Endothelial cell of umbilical vein (primary cell): ENCODE data around the gene NRBP1. TPM values are rescaled to one million over a fixed set of nuclear protein-coding genes. Genes with fewer than 3 reads are reported as not detected.

Experiments used
- BruUV-seq: library from RNA; stranded (reverse); fragments of 400-500 nt; replicated peaks from 2 replicates; lab custom pipeline; 2021; lab: Mats Ljungman, UMichigan
- CTCF ChIA-PET: fragments of 300-600, 350-600 bp; sonication (Branson Sonifier 250); formaldehyde crosslinking; loops from one replicate; lab custom pipeline; 2021; ENCODE audit warnings: antibody characterized with exemption, inconsistent platforms; lab: Charles Lee
- POLR2A ChIA-PET: fragments of 300-600, 350-600 bp; sonication (Branson Sonifier 250); formaldehyde crosslinking; loops from one replicate; lab custom pipeline; 2021; ENCODE audit warnings: antibody characterized with exemption, inconsistent platforms; lab: Charles Lee
- DNase-seq: peaks from one replicate; pipeline ENCODE4 v3.0.0-alpha.2; 2011; ENCODE audit warnings: low read depth, low spot score
- FAIRE-seq: peaks from 2 replicates; lab custom pipeline; 2011; peaks lifted over from hg19 to GRCh38; lab: Jason Lieb, UNC
- H2AFZ ChIP-seq: 2 replicates; pipeline ENCODE4 v1.6.0; 2012; ENCODE audit warnings: low read depth, low read length, control low read depth, inconsistent platforms
- H3K27ac ChIP-seq: 2 replicates; pipeline ENCODE4 v1.5.1; 2011; ENCODE audit warnings: low read depth, mild to moderate bottlenecking, control low read depth, low read length, moderate library complexity; ENCODE audit not compliant: insufficient read depth
- H3K27me3 ChIP-seq, 2 experiments: 2 replicates each; pipeline versions ENCODE4 v1.6.0 to v1.6.1; 2011; ENCODE audit warnings: low read length in 2 of 2, mixed read lengths in 1 of 2; ENCODE audit not compliant: control insufficient read depth in 2 of 2, insufficient read depth in 2 of 2
- H3K36me3 ChIP-seq, 2 experiments: 2 replicates in 1 of 2; 3 replicates in 1 of 2; pipeline ENCODE4 v1.5.1; 2011; ENCODE audit warnings: low read length in 2 of 2, mild to moderate bottlenecking in 1 of 2, moderate library complexity in 1 of 2; ENCODE audit not compliant: control insufficient read depth in 2 of 2, insufficient read depth in 2 of 2; ENCODE audit errors: extremely low read depth in 1 of 2
- H3K4me1 ChIP-seq: 3 replicates; pipeline ENCODE4 v1.5.1; 2011; ENCODE audit warnings: mild to moderate bottlenecking, low read length; ENCODE audit not compliant: control insufficient read depth, insufficient read depth; ENCODE audit errors: extremely low read depth
- H3K4me2 ChIP-seq: 2 replicates; pipeline ENCODE4 v1.6.1; 2011; ENCODE audit warnings: low read length, control low read depth, mixed read lengths; ENCODE audit not compliant: insufficient read depth
- H3K4me3 ChIP-seq, 3 experiments: fragments of 200-600 bp in 1 of 3; sonication (generic), shearing (Covaris generic) in 1 of 3; replicated peaks in 1 of 3; 2 replicates each; pipeline ENCODE4 v1.5.1; 2011 to 2016; ENCODE audit warnings: control low read depth in 3 of 3, low read length in 3 of 3, mild to moderate bottlenecking in 2 of 3, inconsistent platforms in 1 of 3, low read depth in 1 of 3, moderate library complexity in 1 of 3; ENCODE audit not compliant: insufficient read depth in 1 of 3
- H3K79me2 ChIP-seq: 2 replicates; pipeline ENCODE4 v1.6.0; 2012; ENCODE audit warnings: low read length, inconsistent platforms; ENCODE audit not compliant: control insufficient read depth, insufficient read depth
- H3K9ac ChIP-seq: replicated peaks from 2 replicates; pipeline ENCODE3; 2011; ENCODE audit warnings: low read length, control low read depth; ENCODE audit not compliant: insufficient read depth; ENCODE audit errors: extremely low read depth
- H3K9me1 ChIP-seq: replicated peaks from 3 replicates; pipeline ENCODE4 v1.6.0; 2011; ENCODE audit warnings: mild to moderate bottlenecking, low read length; ENCODE audit not compliant: control insufficient read depth, insufficient read depth; ENCODE audit errors: extremely low read depth
- H3K9me3 ChIP-seq: replicated peaks from 2 replicates; pipeline ENCODE4 v1.5.1; 2012; ENCODE audit warnings: low read length, inconsistent platforms; ENCODE audit not compliant: control insufficient read depth, insufficient read depth
- H4K20me1 ChIP-seq: replicated peaks from 2 replicates; pipeline ENCODE3; 2011; ENCODE audit warnings: mild to moderate bottlenecking, low read length; ENCODE audit not compliant: control insufficient read depth, insufficient read depth; ENCODE audit errors: extremely low read depth
- EZH2 ChIP-seq: IDR thresholded peaks from 2 replicates; pipeline ENCODE4 v1.6.1; 2012; ENCODE audit warnings: borderline replicate concordance, low read depth, mild to moderate bottlenecking, moderate library complexity, low read length, inconsistent platforms; ENCODE audit not compliant: severe bottlenecking
- FOS ChIP-seq: IDR thresholded peaks from 2 replicates; pipeline ENCODE4 v1.6.1; 2011; ENCODE audit warnings: mild to moderate bottlenecking, low read length, moderate library complexity, borderline replicate concordance; ENCODE audit not compliant: insufficient read depth
- GATA2 ChIP-seq: IDR thresholded peaks from 2 replicates; pipeline ENCODE4 v1.7.0; 2011; ENCODE audit warnings: low read depth, mild to moderate bottlenecking, moderate library complexity, mixed read lengths, low read length; ENCODE audit not compliant: insufficient read length, insufficient read depth
- JUN ChIP-seq: IDR thresholded peaks from 2 replicates; pipeline ENCODE4 v1.6.1; 2011; ENCODE audit warnings: borderline replicate concordance, low read depth; ENCODE audit not compliant: insufficient read length, insufficient read depth
- MYC ChIP-seq: IDR thresholded peaks from one replicate; pipeline ENCODE4 v1.6.1; 2011; ENCODE audit warnings: mild to moderate bottlenecking, low read depth, low read length
- POLR2A ChIP-seq: IDR thresholded peaks from 2 replicates; pipeline ENCODE4 v1.6.1; 2012; ENCODE audit warnings: low read depth, mild to moderate bottlenecking, control low read depth, low read length
- POLR2AphosphoS5 ChIP-seq: IDR thresholded peaks from 2 replicates; pipeline ENCODE4 v1.6.1; 2012; ENCODE audit warnings: low read depth, mild to moderate bottlenecking, control low read depth, low read length, moderate library complexity; ENCODE audit not compliant: insufficient read depth
- dilution Hi-C: fragments of 300-500 bp; cut with MboI; formaldehyde crosslinking; loops from one replicate; pipeline ENCODE4 v1.15.0; 2019; ENCODE audit warnings: low sequenced_read_pairs; ENCODE audit not compliant: extremely low pct_ligation_motif_present
- intact Hi-C: fragments of 100-400 bp; cut with micrococcal nuclease; formaldehyde crosslinking; loops from one replicate; pipeline ENCODE4 v1.10.0; 2022
- polyA plus RNA-seq, 4 experiments: library from polyadenylated mRNA; depleted of rRNA in 3 of 4; stranded (reverse) in 3 of 4; unstranded in 1 of 4; fragments of >200 nt; gene quantifications; 2 replicates each; pipeline versions ENCODE4 v1.2.1 to v1.2.3, GENCODE V29; 2011 to 2012; ENCODE audit warnings: missing spikeins in 1 of 4
- total RNA-seq: library from RNA; stranded (reverse); gene quantifications from 2 replicates; pipeline ENCODE4 v1.2.3, GENCODE V29; 2021
- TF ChIP-seq, protein P1 (sequence below): IDR thresholded peaks from 2 replicates; pipeline ENCODE4 v1.6.1; 2011; ENCODE audit not compliant: insufficient read depth, insufficient read length
- TF ChIP-seq, protein P2 (sequence below), 2 donors: IDR thresholded peaks; 1 replicate in 1 of 2; 2 replicates in 1 of 2; pipeline ENCODE4 v1.5.1; 2011; ENCODE audit warnings: low read length in 2 of 2, mild to moderate bottlenecking in 2 of 2, moderate library complexity in 2 of 2, control low read depth in 1 of 2, inconsistent platforms in 1 of 2, low read depth in 1 of 2; ENCODE audit not compliant: insufficient read depth in 1 of 2; ENCODE audit errors: extremely low read depth in 1 of 2

The NRBP1 gene
- total and polyA plus RNA-seq, 2 donors (not counting 3 experiments of a cell fraction or from before 2014, with no cell fraction given) = 130 to 169 TPM

DNA sequence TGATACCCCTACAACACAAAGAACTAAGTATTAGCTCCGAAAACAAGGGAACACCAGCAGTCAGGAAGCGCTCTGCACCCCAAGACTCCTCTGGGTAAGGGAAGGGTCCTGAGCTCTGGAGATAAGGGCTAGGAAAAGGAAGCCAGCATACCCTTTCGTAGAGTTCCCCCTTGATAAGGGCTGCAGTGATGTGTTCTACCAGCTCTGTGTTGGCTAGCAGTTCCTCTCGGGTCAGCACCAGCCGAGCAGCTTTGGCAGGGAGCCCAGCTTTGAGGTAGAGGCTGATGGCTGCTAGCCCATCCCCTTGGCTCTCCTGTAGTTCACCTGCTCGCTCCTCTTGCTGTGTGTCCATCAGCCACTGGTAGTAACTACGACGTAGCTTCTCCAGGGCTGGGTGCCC is 32.7 kb downstream of the NRBP1 start:
- DNase-seq = no peak
- no peak overlapping the region for H3K27ac ChIP-seq
- no peaks in the 10 kb centered on the region for H3K79me2 ChIP-seq
- no peaks in the 10 kb centered on the region for H3K27me3 ChIP-seq
- H4K20me1 ChIP-seq = no peaks in the 10 kb centered on the region
- CTCF ChIA-PET = no interaction called here
- no peaks in the 10 kb centered on the region for H3K9me1 ChIP-seq
- H3K9ac ChIP-seq = no peak overlapping the region
- POLR2A ChIA-PET = no interaction called here
- TF ChIP-seq EZH2 (no peak), JUN (no peak), FOS (no peak), POLR2AphosphoS5 (no peak), MYC (no peak), GATA2 (no peak), POLR2A (no peak)
- TF ChIP-seq, protein P1, sequence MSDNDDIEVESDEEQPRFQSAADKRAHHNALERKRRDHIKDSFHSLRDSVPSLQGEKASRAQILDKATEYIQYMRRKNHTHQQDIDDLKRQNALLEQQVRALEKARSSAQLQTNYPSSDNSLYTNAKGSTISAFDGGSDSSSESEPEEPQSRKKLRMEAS = no peak
- TF ChIP-seq, protein P2, sequence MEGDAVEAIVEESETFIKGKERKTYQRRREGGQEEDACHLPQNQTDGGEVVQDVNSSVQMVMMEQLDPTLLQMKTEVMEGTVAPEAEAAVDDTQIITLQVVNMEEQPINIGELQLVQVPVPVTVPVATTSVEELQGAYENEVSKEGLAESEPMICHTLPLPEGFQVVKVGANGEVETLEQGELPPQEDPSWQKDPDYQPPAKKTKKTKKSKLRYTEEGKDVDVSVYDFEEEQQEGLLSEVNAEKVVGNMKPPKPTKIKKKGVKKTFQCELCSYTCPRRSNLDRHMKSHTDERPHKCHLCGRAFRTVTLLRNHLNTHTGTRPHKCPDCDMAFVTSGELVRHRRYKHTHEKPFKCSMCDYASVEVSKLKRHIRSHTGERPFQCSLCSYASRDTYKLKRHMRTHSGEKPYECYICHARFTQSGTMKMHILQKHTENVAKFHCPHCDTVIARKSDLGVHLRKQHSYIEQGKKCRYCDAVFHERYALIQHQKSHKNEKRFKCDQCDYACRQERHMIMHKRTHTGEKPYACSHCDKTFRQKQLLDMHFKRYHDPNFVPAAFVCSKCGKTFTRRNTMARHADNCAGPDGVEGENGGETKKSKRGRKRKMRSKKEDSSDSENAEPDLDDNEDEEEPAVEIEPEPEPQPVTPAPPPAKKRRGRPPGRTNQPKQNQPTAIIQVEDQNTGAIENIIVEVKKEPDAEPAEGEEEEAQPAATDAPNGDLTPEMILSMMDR (IDR thresholded peaks at IDR 0.05; ENCODE audit: extremely low read depth in 1 of 2, insufficient read depth in 1 of 2, low read depth in 1 of 2, low read length in 2 of 2) = no peak
- H2AFZ ChIP-seq = no peak overlapping the region
- no peak overlapping the region for H3K4me2 ChIP-seq
- dilution Hi-C loops (loop anchor here (25.0 kb wide), 1 partner anchor 126 kb away; the partner anchor contains the start of gene ZNF512), intact Hi-C loops (no loop called here)
- H3K4me1 ChIP-seq = no peaks in the 10 kb centered on the region
- FAIRE-seq = no peak
- no peaks in the 10 kb centered on the region for H3K9me3 ChIP-seq
- no peak overlapping the region for H3K4me3 ChIP-seq
- peaks cover 8 to 17% of the 10 kb centered on the region in 2 experiments for H3K36me3 ChIP-seq
- no TSS peak for BruUV-seq
